Small intestine (tissue), 7 donors: ENCODE measurements around the gene ERGIC3. TPM values are rescaled to one million over a fixed set of nuclear protein-coding genes. Genes with fewer than 3 reads are reported as not detected.

Source experiments
- DNase-seq, 2 donors: peaks; one replicate each; pipeline versions ENCODE4 v3.0.0 to v3.0.0-alpha.2; 2013
- FAIRE-seq: peaks from 2 replicates; lab custom pipeline; 2012; peaks lifted over from hg19 to GRCh38; lab: Jason Lieb, UNC
- H3K27ac ChIP-seq, 3 donors: one replicate each; pipeline ENCODE4 v1.5.1; 2013; ENCODE audit warnings: low read length in 2 of 3, mild to moderate bottlenecking in 2 of 3, control low read depth in 1 of 3, inconsistent platforms in 1 of 3, low read depth in 1 of 3, moderate library complexity in 1 of 3
- H3K27me3 ChIP-seq, 3 donors: one replicate each; pipeline ENCODE4 v1.6.1; 2013; ENCODE audit warnings: low read length in 3 of 3, inconsistent platforms in 1 of 3; ENCODE audit not compliant: control insufficient read depth in 3 of 3, insufficient read depth in 3 of 3
- H3K36me3 ChIP-seq, 3 donors: one replicate each; pipeline ENCODE4 v1.6.1; 2013; ENCODE audit warnings: low read length in 3 of 3, inconsistent platforms in 1 of 3, low read depth in 1 of 3, mild to moderate bottlenecking in 1 of 3, moderate library complexity in 1 of 3; ENCODE audit not compliant: control insufficient read depth in 3 of 3, insufficient read depth in 2 of 3
- H3K4me1 ChIP-seq, 3 donors: one replicate each; pipeline ENCODE4 v1.6.1; 2013; ENCODE audit warnings: low read length in 2 of 3, inconsistent platforms in 1 of 3, low read depth in 1 of 3, mild to moderate bottlenecking in 1 of 3, moderate library complexity in 1 of 3; ENCODE audit not compliant: control insufficient read depth in 3 of 3, insufficient read depth in 2 of 3
- H3K4me3 ChIP-seq, 3 donors: one replicate each; pipeline ENCODE4 v1.5.1; 2013; ENCODE audit warnings: low read length in 3 of 3, control low read depth in 1 of 3, inconsistent platforms in 1 of 3, low read depth in 1 of 3, mild to moderate bottlenecking in 1 of 3, moderate library complexity in 1 of 3
- H3K9me3 ChIP-seq, 2 donors: one replicate each; pipeline ENCODE4 v1.6.1; 2013; ENCODE audit warnings: low read depth in 1 of 2, low read length in 1 of 2; ENCODE audit not compliant: control insufficient read depth in 2 of 2, insufficient read depth in 1 of 2
- WGBS, 3 donors: extraction: QIAGEN DNeasy Blood & Tissue Kit; methylation state at CpG; one replicate each; pipeline ENCODE4 v1.1.7; 2013; 5-methylcytosine and 5-hydroxymethylcytosine counted together
- polyA plus RNA-seq, 4 donors: library from polyadenylated mRNA; stranded (reverse) in 3 of 4; unstranded in 1 of 4; fragments of 200-250 nt in 3 of 4; fragments of 120-200 nt in 1 of 4; gene quantifications; one replicate each; pipeline versions ENCODE4 v1.2.1 to v1.2.3, GENCODE V29; 2013
- donor health status: healthy with polysubstance abuse.
- donor health status: control.
- donor health status: control.
- donor health status: Bipolar disorder and iron deficiency.
- donor health status: healthy.

The ERGIC3 gene
- polyA plus RNA-seq, 4 donors = 198 to 270 (median 225) TPM

DNA sequence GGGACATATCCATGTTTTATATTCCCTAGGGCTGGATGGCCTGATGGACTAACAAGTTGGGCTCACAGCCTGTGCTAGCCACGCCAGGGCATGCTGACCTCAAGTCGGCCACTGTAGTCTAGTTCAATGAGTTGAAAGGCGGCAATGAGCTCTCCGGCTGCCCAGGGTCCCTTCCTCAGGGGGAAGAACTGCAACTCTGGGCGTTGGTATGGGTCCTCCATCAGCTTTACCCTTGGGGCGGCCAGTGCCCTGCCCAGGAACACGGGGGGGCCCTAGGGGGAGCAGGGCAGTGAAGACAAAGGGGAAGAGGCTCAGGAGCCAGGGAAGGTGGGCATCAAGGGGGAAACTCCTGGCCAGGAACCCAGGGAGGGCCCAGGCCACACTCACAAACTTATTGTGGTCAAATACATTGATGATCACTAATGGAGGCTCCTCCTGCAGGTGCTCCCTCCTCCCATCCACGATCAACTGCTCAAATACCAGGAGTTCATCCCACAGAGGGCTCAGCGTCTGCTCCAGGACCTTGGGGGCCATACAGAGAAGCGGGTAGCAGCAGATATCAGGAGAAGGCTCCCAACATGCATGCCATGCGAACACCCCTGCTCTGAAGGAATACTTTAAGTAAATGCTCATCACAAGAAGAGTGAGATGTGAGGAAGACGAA is 41.0 kb downstream of the ERGIC3 start:
- Histone ChIP-seq H3K9me3 (no peaks in the 10 kb centered on the region), H3K4me3 (no peak overlapping the region), H3K27me3 (no peaks in the 10 kb centered on the region), H3K27ac (no peak overlapping the region), H3K4me1 (no peaks in the 10 kb centered on the region), H3K36me3 (no peaks in the 10 kb centered on the region)
- 86 to 91% (median 86%) methylated on average over 11 to 12 of the region's 12 CpGs for WGBS, 3 donors
- DNase-seq (no peak), FAIRE-seq (no peak)

DNA sequence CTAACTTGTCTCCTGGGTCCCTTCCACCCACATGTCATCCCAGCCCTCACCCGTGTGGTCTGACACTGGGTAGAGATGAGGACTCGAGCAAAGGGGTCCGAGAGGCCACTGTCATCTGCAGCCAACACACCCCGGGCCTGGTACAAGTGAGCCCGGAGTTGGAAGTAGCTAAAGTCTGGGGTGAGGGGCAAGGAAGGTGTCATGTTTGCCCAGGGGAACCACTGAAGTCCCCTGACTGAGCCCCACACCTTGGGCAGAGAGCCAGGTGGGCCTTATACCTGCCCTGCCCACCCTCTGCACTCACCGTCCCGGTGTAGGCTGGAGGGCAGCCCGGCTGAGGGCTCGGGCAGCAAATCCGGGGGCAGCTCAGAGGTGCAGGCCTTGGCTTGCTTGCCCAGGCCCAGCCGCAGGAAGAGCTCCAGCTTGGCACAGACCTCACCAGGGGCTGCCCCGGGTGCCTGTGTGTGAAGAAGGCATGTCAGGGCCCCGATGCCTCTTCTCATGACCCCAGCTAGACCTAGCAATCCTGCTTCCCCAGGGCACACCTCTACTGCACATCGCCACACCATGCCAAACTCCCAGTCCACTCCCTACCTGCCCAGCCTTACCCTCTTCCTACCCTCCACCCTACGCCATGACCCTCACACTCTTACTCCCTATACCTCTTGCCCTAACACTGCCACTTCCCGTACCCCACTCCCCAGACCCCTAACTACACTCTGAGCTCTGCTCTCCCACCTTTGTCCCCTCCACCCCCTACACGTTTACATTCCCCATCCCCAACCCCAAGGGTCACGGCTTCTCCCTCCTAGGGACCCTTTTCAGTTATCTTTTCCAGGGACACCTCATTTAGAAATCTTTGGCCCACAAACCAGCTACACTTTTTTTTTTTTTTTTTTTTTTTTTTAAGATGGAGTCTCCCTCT is 42.0 kb downstream of the ERGIC3 start:
- DNase-seq (no peak), FAIRE-seq (no peak)
- H3K27me3 ChIP-seq = no peaks in the 10 kb centered on the region
- no peak overlapping the region for H3K27ac ChIP-seq
- H3K4me1 ChIP-seq = no peaks in the 10 kb centered on the region
- H3K9me3 ChIP-seq = no peaks in the 10 kb centered on the region
- no peak overlapping the region for H3K4me3 ChIP-seq
- 91 to 92% (median 91%) methylated on average over 13 to 18 of the region's 18 CpGs for WGBS, 3 donors
- H3K36me3 ChIP-seq = no peaks in the 10 kb centered on the region

DNA sequence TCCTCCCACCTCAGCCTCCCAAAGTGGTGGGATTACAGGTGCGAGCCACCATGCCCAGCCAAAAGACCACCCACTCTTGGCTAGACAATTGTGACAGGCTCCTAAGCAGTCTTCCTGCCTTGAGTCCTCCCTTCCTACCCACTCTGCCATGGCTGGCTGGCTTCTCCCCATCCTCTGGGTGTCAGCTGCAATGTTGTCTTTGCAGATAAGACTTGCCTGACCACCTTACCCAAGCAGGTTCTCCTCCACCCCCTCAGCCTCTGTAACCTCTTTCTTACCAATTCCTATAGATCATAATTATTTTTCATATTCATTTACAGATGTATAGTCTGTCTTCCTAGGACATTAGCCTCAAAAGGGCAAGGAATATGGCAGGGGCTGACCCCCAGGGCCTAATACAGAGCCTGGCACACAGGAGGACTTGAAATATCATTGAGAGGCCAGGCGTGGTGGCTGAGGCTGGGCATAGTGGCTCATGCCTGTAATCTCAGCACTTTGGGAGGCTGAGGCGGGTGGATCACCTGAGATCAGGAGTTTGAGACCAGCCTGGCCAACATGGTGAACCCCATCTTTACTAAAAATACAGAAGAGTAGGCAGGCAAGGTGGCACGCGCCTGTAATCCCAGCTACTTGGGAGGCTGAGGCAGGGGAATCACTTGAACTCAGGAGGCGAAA is 45.0 kb downstream of the ERGIC3 start:
- no peaks in the 10 kb centered on the region for H3K9me3 ChIP-seq
- no peak for DNase-seq
- 88 to 94% (median 93%) methylated on average over 6 of the region's 6 CpGs for WGBS, 3 donors
- no peak overlapping the region for H3K4me3 ChIP-seq
- no peak for FAIRE-seq
- H3K27me3 ChIP-seq = no peaks in the 10 kb centered on the region
- H3K27ac ChIP-seq = no peak overlapping the region
- H3K4me1 ChIP-seq = no peaks in the 10 kb centered on the region
- no peaks in the 10 kb centered on the region for H3K36me3 ChIP-seq

DNA sequence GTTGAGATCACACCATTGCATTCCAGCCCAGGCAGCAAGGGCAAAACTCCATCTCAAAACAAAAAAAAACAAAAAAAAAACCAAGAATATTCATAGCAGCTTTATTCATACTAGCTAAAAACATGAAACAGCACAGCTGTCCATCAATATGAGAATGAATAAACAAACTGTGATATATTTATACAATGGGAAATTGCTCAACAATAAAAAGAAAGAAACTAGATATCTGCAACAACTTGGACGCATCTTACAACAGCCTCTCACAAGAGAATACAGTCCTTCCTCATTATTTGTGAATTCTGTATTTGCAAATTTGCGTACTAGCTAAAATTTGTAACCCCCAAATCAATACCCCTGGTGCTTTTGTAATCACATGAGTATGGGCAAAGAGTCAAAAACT is 45.6 kb downstream of the ERGIC3 start:
- DNase-seq (no peak), FAIRE-seq (no peak)
- 74 to 82% (median 79%) methylated on average over 2 of the region's 2 CpGs for WGBS, 3 donors
- Histone ChIP-seq H3K27me3 (no peaks in the 10 kb centered on the region), H3K4me3 (no peak overlapping the region), H3K9me3 (no peaks in the 10 kb centered on the region), H3K27ac (no peak overlapping the region), H3K36me3 (no peaks in the 10 kb centered on the region), H3K4me1 (no peaks in the 10 kb centered on the region)

DNA sequence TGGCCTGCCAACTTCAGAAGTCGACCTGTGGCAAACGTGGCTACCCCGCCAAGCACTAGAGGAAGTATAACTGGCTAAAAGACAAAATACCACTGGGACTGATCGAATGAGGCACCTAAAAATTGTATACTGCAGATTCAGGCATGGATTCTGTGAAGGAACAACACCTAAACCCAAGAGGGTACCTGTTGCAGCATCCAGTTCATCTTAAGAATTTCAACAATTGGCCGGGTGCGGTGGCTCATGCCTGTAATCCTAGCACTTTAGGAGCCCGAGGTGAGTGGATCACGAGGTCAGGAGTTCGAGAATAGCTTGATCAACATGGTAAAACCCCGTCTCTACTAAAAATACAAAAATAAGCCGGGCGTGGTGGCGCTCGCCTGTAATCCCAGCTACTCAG is 46.5 kb downstream of the ERGIC3 start:
- H3K36me3 ChIP-seq = no peaks in the 10 kb centered on the region
- WGBS, 3 donors = 87 to 90% (median 88%) methylated on average over 14 of the region's 14 CpGs
- H3K27ac ChIP-seq = no peak overlapping the region
- H3K9me3 ChIP-seq = no peaks in the 10 kb centered on the region
- no peaks in the 10 kb centered on the region for H3K27me3 ChIP-seq
- FAIRE-seq (no peak), DNase-seq (no peak)
- H3K4me3 ChIP-seq = no peak overlapping the region
- no peaks in the 10 kb centered on the region for H3K4me1 ChIP-seq

DNA sequence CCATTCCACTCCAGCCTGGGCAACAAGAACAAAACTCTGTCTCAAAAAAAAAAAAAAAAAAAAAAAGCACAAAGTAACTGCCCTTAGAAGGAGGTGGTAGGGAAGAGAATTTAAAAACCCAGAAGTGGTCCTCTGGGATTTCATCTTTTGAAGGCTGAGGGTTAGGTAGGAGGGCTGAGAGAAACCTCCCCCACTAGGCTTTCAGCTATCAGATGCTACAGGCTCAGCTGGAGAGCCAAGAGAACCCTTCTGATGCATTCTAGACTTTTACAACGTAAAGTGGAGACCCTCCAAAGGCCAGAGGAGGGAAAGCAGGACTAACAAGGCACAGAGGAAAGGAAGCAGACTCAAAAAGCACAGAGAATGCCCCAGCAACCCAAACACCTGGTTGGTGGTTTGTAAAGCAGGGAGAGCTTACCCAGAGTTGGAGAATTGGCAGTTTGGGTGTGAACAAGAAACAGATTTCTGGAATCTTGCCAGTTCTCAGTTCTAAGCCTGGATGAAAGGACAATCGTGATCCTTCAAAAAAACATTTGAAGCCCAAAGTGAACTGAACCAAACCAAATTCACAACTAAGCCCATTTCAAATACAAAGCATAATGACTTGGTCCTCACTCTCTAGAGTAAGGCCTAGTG is 50.6 kb downstream of the ERGIC3 start:
- Histone ChIP-seq H3K4me3 (no peak overlapping the region), H3K4me1 (no peaks in the 10 kb centered on the region), H3K36me3 (no peaks in the 10 kb centered on the region), H3K27me3 (peaks cover 0 to 3% (median 0%) of the 10 kb centered on the region in 3 donors), H3K27ac (no peak overlapping the region), H3K9me3 (no peaks in the 10 kb centered on the region)
- WGBS, 3 donors = 4 to 19% (median 10%) methylated on average over 2 of the region's 2 CpGs
- DNase-seq = no peak
- no peak for FAIRE-seq

DNA sequence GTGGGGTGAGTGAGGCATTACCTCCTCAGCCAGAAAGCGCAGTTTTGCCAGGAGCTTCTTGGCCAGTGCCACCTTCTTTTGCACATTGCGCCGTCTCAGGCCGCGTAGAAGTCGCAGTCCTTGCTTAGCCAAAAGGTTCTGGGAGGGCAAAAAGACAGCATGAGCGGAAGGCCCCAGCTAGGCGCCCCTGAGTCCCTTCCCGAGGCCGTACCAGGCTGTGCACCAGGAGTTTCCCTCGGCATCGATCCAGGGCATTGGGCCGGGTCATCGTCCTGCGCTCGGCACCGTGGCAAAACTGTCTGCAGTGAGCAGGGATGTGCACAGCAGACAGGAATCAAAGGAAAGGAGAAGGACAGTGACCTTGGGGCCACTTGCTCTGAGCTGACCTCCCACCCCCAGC is 53.6 kb downstream of the ERGIC3 start:
- 22 to 83% (median 58%) methylated on average over 17 of the region's 17 CpGs for WGBS, 3 donors
- Histone ChIP-seq H3K27ac (no peak overlapping the region), H3K4me3 (no peak overlapping the region), H3K9me3 (no peaks in the 10 kb centered on the region), H3K27me3 (peaks cover 0 to 11% (median 6%) of the 10 kb centered on the region in 3 donors), H3K36me3 (no peaks in the 10 kb centered on the region), H3K4me1 (peaks cover 0 to under 1% (median 0%) of the 10 kb centered on the region in 3 donors)
- DNase-seq = no peak
- FAIRE-seq = no peak

DNA sequence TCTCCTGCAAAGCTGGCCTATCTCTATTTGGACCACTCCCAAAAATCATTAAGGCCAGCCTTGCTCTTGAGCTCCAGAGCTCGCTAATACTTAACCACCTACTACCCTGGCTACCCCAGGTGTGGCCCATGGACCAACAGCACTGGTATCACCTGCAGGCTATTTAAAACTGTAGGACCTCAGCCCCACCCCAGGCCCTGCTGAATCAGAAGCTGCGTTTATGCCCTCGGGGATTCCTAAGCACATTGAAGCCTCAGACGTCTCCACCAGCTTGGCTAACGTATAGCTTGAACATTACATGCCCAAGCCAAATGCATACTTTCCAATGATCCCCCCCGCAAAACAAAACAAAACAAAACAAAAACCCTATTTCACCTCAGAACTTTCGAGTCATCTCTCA is 54.0 kb downstream of the ERGIC3 start:
- H3K4me3 ChIP-seq = no peak overlapping the region
- H3K9me3 ChIP-seq = no peaks in the 10 kb centered on the region
- H3K27ac ChIP-seq = no peak overlapping the region
- H3K4me1 ChIP-seq = peaks cover 0 to 5% (median 0%) of the 10 kb centered on the region in 3 donors
- 31 to 64% (median 48%) methylated on average over 7 of the region's 7 CpGs for WGBS, 3 donors
- H3K27me3 ChIP-seq = peaks cover 0 to 16% (median 6%) of the 10 kb centered on the region in 3 donors
- no peaks in the 10 kb centered on the region for H3K36me3 ChIP-seq
- DNase-seq = no peak
- no peak for FAIRE-seq
